HepG2 (cell line): ENCODE data around the gene SP7. TPM values are rescaled to one million over a fixed set of nuclear protein-coding genes. Genes with fewer than 3 reads are reported as not detected.

Experiments
- ATAC-seq: fragments of 200-7000 bp; cut with Tn5 transposase; 3 replicates; pipeline ENCODE4 v1.9.1; 2020; ENCODE audit warnings: mild to moderate bottlenecking, moderate library complexity
- BruUV-seq: library from RNA; stranded (reverse); fragments of 400-500 nt; replicated peaks from 2 replicates; lab custom pipeline; 2021; lab: Mats Ljungman, UMichigan
- CTCF ChIA-PET: fragments of 300-600 bp; formaldehyde crosslinking; extraction: SDS; loops from one replicate; lab custom pipeline; 2021; ENCODE audit warnings: low total read pairs, inconsistent platforms, low intra/inter-chr PET ratio; lab: Yijun Ruan, JAX
- POLR2A ChIA-PET: fragments of 350-600 bp; sonication (Branson Sonifier 250); formaldehyde crosslinking; loops from one replicate; lab custom pipeline; 2020; ENCODE audit warnings: antibody characterized with exemption, inconsistent platforms; lab: Yijun Ruan, JAX
- DNase-seq: peaks from one replicate; pipeline ENCODE4 v3.0.0-alpha.2; 2015; ENCODE audit warnings: low spot score
- FAIRE-seq: peaks from 3 replicates; lab custom pipeline; 2011; peaks lifted over from hg19 to GRCh38; lab: Jason Lieb, UNC
- H2AFZ ChIP-seq: one replicate; pipeline ENCODE4 v1.6.1; 2011; ENCODE audit warnings: low read length, inconsistent platforms
- H3K27ac ChIP-seq: fragments of 300-600 bp; 3 replicates; pipeline ENCODE4 v1.8.0; 2011; ENCODE audit warnings: mixed run types, mild to moderate bottlenecking, mixed read lengths, low read length, inconsistent platforms; ENCODE audit not compliant: insufficient read depth; ENCODE audit errors: extremely low read length
- H3K27me3 ChIP-seq, 2 experiments: fragments of 200-600 bp in 1 of 2; 2 replicates in 1 of 2; 3 replicates in 1 of 2; pipeline versions ENCODE4 v1.6.0 to v1.8.0; 2011; ENCODE audit warnings: low read length in 2 of 2, mild to moderate bottlenecking in 2 of 2, moderate library complexity in 2 of 2, inconsistent platforms in 1 of 2; ENCODE audit not compliant: insufficient read depth in 2 of 2, control insufficient read depth in 1 of 2
- H3K36me3 ChIP-seq, 2 experiments: fragments of 200-600 bp in 1 of 2; replicated peaks in 1 of 2; 2 replicates in 1 of 2; 3 replicates in 1 of 2; pipeline versions ENCODE4 v1.5.1 to v1.8.0; 2011; ENCODE audit warnings: low read length in 2 of 2, inconsistent platforms in 1 of 2; ENCODE audit not compliant: insufficient read depth in 2 of 2, control insufficient read depth in 1 of 2
- H3K4me1 ChIP-seq: 2 replicates; pipeline ENCODE4 v1.5.1; 2012; ENCODE audit warnings: low read length, inconsistent platforms; ENCODE audit not compliant: insufficient read depth
- H3K4me2 ChIP-seq: 2 replicates; pipeline ENCODE4 v1.6.0; 2011; ENCODE audit warnings: low read depth, low read length, inconsistent platforms
- H3K4me3 ChIP-seq, 3 experiments: fragments of 200-600 bp in 1 of 3; sonication (generic), shearing (Covaris generic) in 1 of 3; replicated peaks in 1 of 3; 2 replicates each; pipeline ENCODE4 v1.5.1; 2011 to 2016; ENCODE audit warnings: low read length in 3 of 3, inconsistent platforms in 2 of 3, low read depth in 2 of 3, mild to moderate bottlenecking in 2 of 3, control low read depth in 1 of 3, mixed read lengths in 1 of 3; ENCODE audit not compliant: insufficient read depth in 1 of 3
- H3K79me2 ChIP-seq: one replicate; pipeline ENCODE4 v1.6.1; 2011; ENCODE audit warnings: low read length, inconsistent platforms; ENCODE audit not compliant: insufficient read depth
- H3K9ac ChIP-seq: 2 replicates; pipeline ENCODE4 v1.6.0; 2011; ENCODE audit warnings: mild to moderate bottlenecking, low read depth, low read length, inconsistent platforms; ENCODE audit not compliant: insufficient read depth
- H3K9me3 ChIP-seq: 2 replicates; pipeline ENCODE4 v1.5.1; 2012; ENCODE audit warnings: mild to moderate bottlenecking, low read length
- H4K20me1 ChIP-seq: 2 replicates; pipeline ENCODE4 v1.6.0; 2011; ENCODE audit warnings: inconsistent platforms, mild to moderate bottlenecking, low read length, moderate library complexity; ENCODE audit not compliant: insufficient read depth
- ADNP ChIP-seq: sonication (generic); formaldehyde crosslinking; IDR thresholded peaks from 2 replicates; pipeline ENCODE4 v1.4.0; 2020; ENCODE audit warnings: missing genetic modification reagents
- AKAP8 ChIP-seq: sonication (generic); formaldehyde crosslinking; IDR thresholded peaks from 2 replicates; pipeline ENCODE4 v1.5.1; 2020; ENCODE audit warnings: mild to moderate bottlenecking, missing genetic modification reagents
- CHD4 ChIP-seq: fragments of 200-600 bp; sonication (generic); IDR thresholded peaks from 2 replicates; pipeline ENCODE4 v1.7.0; 2017; ENCODE audit warnings: mild to moderate bottlenecking, low read length, borderline replicate concordance
- HOMEZ ChIP-seq: IDR thresholded peaks from 2 replicates; pipeline ENCODE4 v1.6.1; 2016; ENCODE audit warnings: low read depth
- KLF16 ChIP-seq, 2 experiments: sonication (generic) in 1 of 2; formaldehyde crosslinking in 1 of 2; IDR thresholded peaks; 2 replicates each; pipeline versions ENCODE4 v1.6.1 to v1.8.0; 2016 to 2023; ENCODE audit warnings: missing genetic modification reagents in 2 of 2, missing compliant biosample characterization in 1 of 2
- NAIF1 ChIP-seq: sonication (generic); formaldehyde crosslinking; IDR thresholded peaks from 2 replicates; pipeline ENCODE4 v1.5.0; 2020; ENCODE audit warnings: mild to moderate bottlenecking, missing genetic modification reagents, borderline replicate concordance
- NFATC3 ChIP-seq: sonication (generic); formaldehyde crosslinking; IDR thresholded peaks from 2 replicates; pipeline ENCODE4 v1.5.1; 2020; ENCODE audit warnings: mild to moderate bottlenecking, missing genetic modification reagents
- RAD21 ChIP-seq: fragments of 450-650 bp; formaldehyde crosslinking; IDR thresholded peaks from 2 replicates; pipeline ENCODE4 v1.5.0; 2020; ENCODE audit warnings: mild to moderate bottlenecking
- REPIN1 ChIP-seq: sonication (generic); formaldehyde crosslinking; IDR thresholded peaks from 2 replicates; pipeline ENCODE4 v1.8.0; 2022; ENCODE audit warnings: missing genetic modification reagents, low read depth, mild to moderate bottlenecking, borderline replicate concordance
- TFDP1 ChIP-seq: IDR thresholded peaks from 2 replicates; pipeline ENCODE4 v1.6.1; 2016; ENCODE audit warnings: missing compliant biosample characterization, missing genetic modification reagents, borderline replicate concordance
- U2AF1 ChIP-seq: fragments of 200-400 bp; formaldehyde crosslinking; optimal IDR thresholded peaks from 2 replicates; pipeline ENCODE3; 2017; ENCODE audit warnings: mild to moderate bottlenecking, low read depth, low read length
- ZBTB21 ChIP-seq: sonication (generic); formaldehyde crosslinking; IDR thresholded peaks from 2 replicates; pipeline ENCODE4 v1.4.0; 2020; ENCODE audit warnings: missing genetic modification reagents
- ZNF230 ChIP-seq: sonication (generic); formaldehyde crosslinking; IDR thresholded peaks from 2 replicates; pipeline ENCODE4 v1.4.0; 2020; ENCODE audit warnings: mild to moderate bottlenecking, missing genetic modification reagents
- ZNF510 ChIP-seq: sonication (generic); formaldehyde crosslinking; IDR thresholded peaks from 2 replicates; pipeline ENCODE4 v1.4.0; 2020; ENCODE audit warnings: low read depth, mild to moderate bottlenecking, missing genetic modification reagents
- ZNF530 ChIP-seq: sonication (generic); formaldehyde crosslinking; IDR thresholded peaks from 2 replicates; pipeline ENCODE4 v1.5.0; 2020; ENCODE audit warnings: low read depth, mild to moderate bottlenecking, missing genetic modification reagents
- ZNF569 ChIP-seq: sonication (generic); formaldehyde crosslinking; IDR thresholded peaks from 2 replicates; pipeline ENCODE4 v1.5.0; 2020; ENCODE audit warnings: mild to moderate bottlenecking, missing genetic modification reagents, moderate library complexity, borderline replicate concordance
- ZNF703 ChIP-seq: sonication (generic); formaldehyde crosslinking; IDR thresholded peaks from 2 replicates; pipeline ENCODE4 v1.5.1; 2020; ENCODE audit warnings: missing genetic modification reagents, mild to moderate bottlenecking, moderate library complexity, borderline replicate concordance
- ZNF788 ChIP-seq: sonication (generic); formaldehyde crosslinking; IDR thresholded peaks from 2 replicates; pipeline ENCODE4 v1.5.0; 2020; ENCODE audit warnings: mild to moderate bottlenecking, missing genetic modification reagents, borderline replicate concordance
- WGBS: methylation state at CpG from one replicate; pipeline ENCODE4 v1.1.6; 2017; ENCODE audit warnings: low lambda C conversion rate; 5-methylcytosine and 5-hydroxymethylcytosine counted together
- in situ Hi-C: cut with HindIII; loops from 2 replicates; pipeline ENCODE4 v1.10.0; 2017; ENCODE audit warnings: low pct_unique_long_range_greater_than_20kb; ENCODE audit not compliant: extremely low pct_ligation_motif_present
- intact Hi-C: fragments of 100-400 bp; cut with micrococcal nuclease; formaldehyde crosslinking; loops from one replicate; pipeline ENCODE4 v1.10.0; 2022; ENCODE audit not compliant: unreplicated experiment
- polyA plus RNA-seq, 8 experiments: library from polyadenylated mRNA; depleted of rRNA in 3 of 8; stranded (reverse) in 7 of 8; unstranded in 1 of 8; fragments of >200 nt; fragmentation: Illumina TruSeq in 4 of 8; extraction: Trizol in 4 of 8; gene quantifications; 2 replicates each; pipeline versions ENCODE4 v1.2.1 to v1.2.3, GENCODE V29; 2011 to 2016; ENCODE audit warnings: low read depth in 4 of 8, missing spikeins in 1 of 8, mixed read lengths in 1 of 8; ENCODE audit not compliant: insufficient read depth in 1 of 8
- total RNA-seq, 5 experiments: library from RNA; depleted of rRNA; stranded (reverse); fragments of >200 nt; fragmentation: Illumina TruSeq; extraction: Trizol; gene quantifications; 2 replicates each; pipeline ENCODE4 v1.2.3, GENCODE V29; 2016; ENCODE audit warnings: low read depth in 1 of 5
- TF ChIP-seq, protein P1 (sequence below): sonication (generic); formaldehyde crosslinking; IDR thresholded peaks from 2 replicates; pipeline ENCODE4 v1.4.0; 2020; ENCODE audit warnings: mild to moderate bottlenecking, missing genetic modification reagents

The SP7 gene
- total and polyA plus RNA-seq, 2 of the 13 experiments (the other 11 are each of a cell fraction or from before 2014, with no cell fraction given), result not detected

GRCh38 chr12:53379389-53380103, 43.4 kb upstream of the SP7 start (continued):
- TF ChIP-seq TFDP1 (peak; percentile 47; the same call in 1 of the 2 replicates), REPIN1 (no peak), ZNF530 (CRISPR knock-in tag) (no peak), ZBTB21 (CRISPR knock-in tag) (peak; percentile 25; the same call in 1 of the 2 replicates), HOMEZ (peak; percentile 22; the same call in 1 of the 2 replicates), ADNP (CRISPR knock-in tag) (no peak), KLF16 (CRISPR knock-in tag; IDR thresholded peaks at IDR 0.05) (0 out of 4 replicates have a peak, but pooled peaks of 1 of the 2 experiments have one; percentile 46)

DNA sequence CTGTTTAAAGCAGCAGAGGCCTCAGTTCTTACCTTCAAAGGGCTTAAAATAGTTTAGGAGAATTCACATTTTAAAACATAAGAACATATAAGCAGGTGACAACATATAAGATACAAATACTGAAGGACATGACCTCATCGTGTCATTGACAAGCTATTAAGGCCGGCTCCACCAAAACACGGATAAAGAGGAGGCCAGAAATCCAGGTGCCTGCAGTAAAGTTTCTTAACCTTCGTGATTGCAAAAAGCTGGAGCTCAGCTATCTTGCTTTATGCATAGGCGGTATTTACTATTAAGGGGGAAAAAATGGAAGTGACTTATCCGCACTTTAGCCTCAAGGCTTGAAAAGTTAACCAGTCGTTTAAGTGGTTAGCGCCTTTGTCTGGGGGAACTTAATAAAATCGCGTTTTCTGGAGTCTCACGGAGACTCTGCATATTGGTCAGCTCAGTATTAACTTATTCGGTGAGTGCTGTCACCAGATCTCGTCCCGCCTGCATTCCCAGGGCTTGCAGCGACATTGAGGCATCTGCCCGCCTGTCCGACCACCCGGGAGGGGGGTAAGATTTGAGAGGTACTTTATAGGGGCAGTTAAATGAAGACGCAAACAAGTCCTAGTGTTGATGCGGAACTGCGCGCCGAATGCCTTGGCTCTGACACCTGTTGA, 42.7 kb upstream of the SP7 start:
- WGBS, result 98% methylated on average over 23 of the region's 23 CpGs
- no peak overlapping the region for H3K4me3 ChIP-seq
- DNase-seq, result no peak
- H3K4me2 ChIP-seq, result no peak overlapping the region
- intact Hi-C loops, result no loop called here
- no peak for FAIRE-seq
- H3K27me3 ChIP-seq, result no peaks in the 10 kb centered on the region; a peak in 1 of 5 replicates
- in situ Hi-C loops, result no loop called here
- no peak for ATAC-seq
- no peaks in the 10 kb centered on the region for H4K20me1 ChIP-seq
- peaks cover 45% of the 10 kb centered on the region for H3K4me1 ChIP-seq
- H3K36me3 ChIP-seq, result peaks cover 15 to 21% of the 10 kb centered on the region in 2 experiments
- H3K27ac ChIP-seq, result peak overlapping the region; percentile 63
- peak overlapping the region; percentile 77 for H2AFZ ChIP-seq
- peaks cover 24% of the 10 kb centered on the region for H3K79me2 ChIP-seq
- POLR2A ChIA-PET, result interaction anchor here (0.6 to 2.7 kb wide), 23 partner anchors 10 to 300 kb away, joined by 3 to 24 read pairs (median 5); partner anchors contain the start of genes AAAS, CSAD, ESPL1 and MAP3K12
- no peaks in the 10 kb centered on the region for H3K9me3 ChIP-seq
- no peak overlapping the region; the same call in 1 of the 2 replicates for H3K9ac ChIP-seq
- CTCF ChIA-PET, result no interaction called here
- BruUV-seq, result TSS peak; percentile 71
- no peak for TF ChIP-seq AKAP8 (CRISPR knock-in tag)
- TF ChIP-seq ZNF703 (CRISPR knock-in tag), result no peak
- peak; percentile 38; the same call in 1 of the 2 replicates for TF ChIP-seq CHD4
- TF ChIP-seq, protein P1, sequence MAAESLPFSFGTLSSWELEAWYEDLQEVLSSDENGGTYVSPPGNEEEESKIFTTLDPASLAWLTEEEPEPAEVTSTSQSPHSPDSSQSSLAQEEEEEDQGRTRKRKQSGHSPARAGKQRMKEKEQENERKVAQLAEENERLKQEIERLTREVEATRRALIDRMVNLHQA, result no peak
- no peak for TF ChIP-seq NFATC3 (CRISPR knock-in tag)
- no peak for TF ChIP-seq REPIN1
- TF ChIP-seq RAD21 (CRISPR knock-in tag), result peak; percentile 28; the same call in 1 of the 2 replicates
- TF ChIP-seq NAIF1 (CRISPR knock-in tag), result no peak
- no peak for TF ChIP-seq ZNF569 (CRISPR knock-in tag)
- TF ChIP-seq ZNF230 (CRISPR knock-in tag), result 0 out of 2 replicates have a peak, but pooled peaks have one; percentile 42
- TF ChIP-seq ZNF788 (CRISPR knock-in tag), result no peak
- no peak for TF ChIP-seq U2AF1
- no peak for TF ChIP-seq ZNF510
